Measurements from ENCODE around the gene LGALS3BP. TPM values are rescaled to one million over a fixed set of nuclear protein-coding genes. Genes with fewer than 3 reads are reported as not detected.

The LGALS3BP gene
- total and polyA plus RNA-seq, 2 of the 13 experiments (the other 11 are each of a cell fraction or from before 2014, with no cell fraction given) = 137 to 332 TPM

- TF ChIP-seq NFYC (CRISPR knock-in tag; IDR thresholded peaks at IDR 0.05) (no peak), PRPF4 (IDR thresholded peaks at IDR 0.05; ENCODE audit: low read depth, low read length, poor library complexity, severe bottlenecking) (no peak), RAD21 (CRISPR knock-in tag; IDR thresholded peaks at IDR 0.05) (no peak), HNF1A (IDR thresholded peaks at IDR 0.05; ENCODE audit: low read depth) (no peak), HNF1A (CRISPR knock-in tag; IDR thresholded peaks at IDR 0.05; ENCODE audit: borderline replicate concordance) (no peak), ZNF614 (CRISPR knock-in tag; IDR thresholded peaks at IDR 0.05; ENCODE audit: borderline replicate concordance) (no peak), ZNF143 (CRISPR knock-in tag; IDR thresholded peaks at IDR 0.05) (no peak), ZNF772 (CRISPR knock-in tag; IDR thresholded peaks at IDR 0.05) (no peak), ETV5 (CRISPR knock-in tag; IDR thresholded peaks at IDR 0.05; ENCODE audit: borderline replicate concordance) (peak; percentile 76; the same call in 1 of the 2 replicates), ZNF891 (CRISPR knock-in tag; IDR thresholded peaks at IDR 0.05) (no peak), SNAI1 (CRISPR knock-in tag; IDR thresholded peaks at IDR 0.05; ENCODE audit: borderline replicate concordance) (no peak), ZNF609 (CRISPR knock-in tag; IDR thresholded peaks at IDR 0.05; ENCODE audit: borderline replicate concordance) (0 out of 2 replicates have a peak, but pooled peaks have one; percentile 17)
- TF ChIP-seq, protein P1, sequence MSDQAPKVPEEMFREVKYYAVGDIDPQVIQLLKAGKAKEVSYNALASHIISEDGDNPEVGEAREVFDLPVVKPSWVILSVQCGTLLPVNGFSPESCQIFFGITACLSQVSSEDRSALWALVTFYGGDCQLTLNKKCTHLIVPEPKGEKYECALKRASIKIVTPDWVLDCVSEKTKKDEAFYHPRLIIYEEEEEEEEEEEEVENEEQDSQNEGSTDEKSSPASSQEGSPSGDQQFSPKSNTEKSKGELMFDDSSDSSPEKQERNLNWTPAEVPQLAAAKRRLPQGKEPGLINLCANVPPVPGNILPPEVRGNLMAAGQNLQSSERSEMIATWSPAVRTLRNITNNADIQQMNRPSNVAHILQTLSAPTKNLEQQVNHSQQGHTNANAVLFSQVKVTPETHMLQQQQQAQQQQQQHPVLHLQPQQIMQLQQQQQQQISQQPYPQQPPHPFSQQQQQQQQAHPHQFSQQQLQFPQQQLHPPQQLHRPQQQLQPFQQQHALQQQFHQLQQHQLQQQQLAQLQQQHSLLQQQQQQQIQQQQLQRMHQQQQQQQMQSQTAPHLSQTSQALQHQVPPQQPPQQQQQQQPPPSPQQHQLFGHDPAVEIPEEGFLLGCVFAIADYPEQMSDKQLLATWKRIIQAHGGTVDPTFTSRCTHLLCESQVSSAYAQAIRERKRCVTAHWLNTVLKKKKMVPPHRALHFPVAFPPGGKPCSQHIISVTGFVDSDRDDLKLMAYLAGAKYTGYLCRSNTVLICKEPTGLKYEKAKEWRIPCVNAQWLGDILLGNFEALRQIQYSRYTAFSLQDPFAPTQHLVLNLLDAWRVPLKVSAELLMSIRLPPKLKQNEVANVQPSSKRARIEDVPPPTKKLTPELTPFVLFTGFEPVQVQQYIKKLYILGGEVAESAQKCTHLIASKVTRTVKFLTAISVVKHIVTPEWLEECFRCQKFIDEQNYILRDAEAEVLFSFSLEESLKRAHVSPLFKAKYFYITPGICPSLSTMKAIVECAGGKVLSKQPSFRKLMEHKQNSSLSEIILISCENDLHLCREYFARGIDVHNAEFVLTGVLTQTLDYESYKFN (CRISPR knock-in tag; conservative IDR thresholded peaks at IDR 0.05) = peak; percentile 34; the same call in 1 of the 2 replicates
Measured at GRCh38 chr17:78947235-78948149, 32.2 kb downstream of the LGALS3BP start (continued).

Measured in HepG2 (cell line).